ENCODE measurements around the gene SLC39A7. TPM values are rescaled to one million over a fixed set of nuclear protein-coding genes. Genes with fewer than 3 reads are reported as not detected.
A peak's percentile ranks its signal among the peaks of the same experiment; 100 is the strongest.

SLC39A7 gene
- total and polyA plus RNA-seq, 2 of the 13 experiments (the other 11 are each of a cell fraction or from before 2014, with no cell fraction given): 142 to 229 TPM

DNA sequence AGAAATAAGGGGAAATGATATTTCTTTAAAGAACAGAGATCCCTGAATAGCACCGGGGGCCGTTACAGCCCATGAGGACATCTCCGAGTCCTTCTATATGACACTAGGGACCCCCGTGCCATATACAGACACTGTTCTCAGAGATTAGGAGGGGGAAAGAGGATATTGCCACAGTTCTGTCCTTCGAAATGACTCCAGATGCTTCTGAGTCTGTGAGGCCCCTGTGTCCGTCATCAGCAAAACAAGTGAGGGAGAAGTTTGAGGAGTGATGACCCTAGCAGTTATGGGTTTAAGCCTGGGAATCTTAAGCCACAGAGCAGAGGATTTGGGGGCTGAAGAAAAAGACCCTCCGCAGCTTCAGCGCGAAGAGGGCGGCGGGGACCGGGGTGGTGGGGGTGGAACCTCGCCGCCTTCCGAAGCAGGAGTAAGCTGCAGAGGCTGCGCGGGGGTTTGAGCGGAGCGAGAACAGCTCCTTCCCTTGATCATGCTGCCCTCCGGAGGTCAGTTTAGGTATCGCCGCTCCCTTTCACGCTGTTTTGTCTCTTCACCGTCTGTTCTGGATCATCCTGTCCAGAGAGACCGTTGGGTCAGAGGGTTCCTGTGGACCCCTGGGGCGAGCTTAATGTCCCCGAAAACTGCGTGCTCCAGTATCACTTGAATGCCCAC, 47.4 kb downstream of the SLC39A7 start (continued):
- TF ChIP-seq, protein P1, sequence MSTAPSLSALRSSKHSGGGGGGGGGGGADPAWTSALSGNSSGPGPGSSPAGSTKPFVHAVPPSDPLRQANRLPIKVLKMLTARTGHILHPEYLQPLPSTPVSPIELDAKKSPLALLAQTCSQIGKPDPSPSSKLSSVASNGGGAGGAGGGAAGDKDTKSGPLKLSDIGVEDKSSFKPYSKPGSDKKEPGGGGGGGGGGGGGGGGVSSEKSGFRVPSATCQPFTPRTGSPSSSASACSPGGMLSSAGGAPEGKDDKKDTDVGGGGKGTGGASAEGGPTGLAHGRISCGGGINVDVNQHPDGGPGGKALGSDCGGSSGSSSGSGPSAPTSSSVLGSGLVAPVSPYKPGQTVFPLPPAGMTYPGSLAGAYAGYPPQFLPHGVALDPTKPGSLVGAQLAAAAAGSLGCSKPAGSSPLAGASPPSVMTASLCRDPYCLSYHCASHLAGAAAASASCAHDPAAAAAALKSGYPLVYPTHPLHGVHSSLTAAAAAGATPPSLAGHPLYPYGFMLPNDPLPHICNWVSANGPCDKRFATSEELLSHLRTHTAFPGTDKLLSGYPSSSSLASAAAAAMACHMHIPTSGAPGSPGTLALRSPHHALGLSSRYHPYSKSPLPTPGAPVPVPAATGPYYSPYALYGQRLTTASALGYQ (CRISPR knock-in tag; IDR thresholded peaks at IDR 0.05): no peak
- TF ChIP-seq SALL1 (CRISPR knock-in tag; IDR thresholded peaks at IDR 0.05): peak; percentile 65
- peak; percentile 37; the same call in 1 of the 2 replicates for TF ChIP-seq ZNF331 (CRISPR knock-in tag; IDR thresholded peaks at IDR 0.05)
- TF ChIP-seq ZNF572 (CRISPR knock-in tag; IDR thresholded peaks at IDR 0.05): no peak
- no peak; the same call in 1 of the 2 replicates for TF ChIP-seq YEATS2 (CRISPR knock-in tag; IDR thresholded peaks at IDR 0.05; ENCODE audit: borderline replicate concordance)
- TF ChIP-seq MTF2 (CRISPR knock-in tag; IDR thresholded peaks at IDR 0.05; ENCODE audit: borderline replicate concordance): no peak
- no peak for TF ChIP-seq ARNTL (CRISPR knock-in tag; IDR thresholded peaks at IDR 0.05)
- TF ChIP-seq MAFG (CRISPR knock-in tag; IDR thresholded peaks at IDR 0.05): no peak
- no peak for TF ChIP-seq ZNF382 (CRISPR knock-in tag; IDR thresholded peaks at IDR 0.05; ENCODE audit: borderline replicate concordance)
- TF ChIP-seq ZEB1 (IDR thresholded peaks at IDR 0.05; ENCODE audit: insufficient replicate concordance, low read depth): no peak
- 0 out of 2 replicates have a peak, but pooled peaks have one; percentile 21 for TF ChIP-seq TSC22D2 (CRISPR knock-in tag; IDR thresholded peaks at IDR 0.05; ENCODE audit: borderline replicate concordance)
- TF ChIP-seq AGO2 (optimal IDR thresholded peaks at IDR 0.05; ENCODE audit: low read depth, low read length): no peak
- TF ChIP-seq ZNF580 (CRISPR knock-in tag; IDR thresholded peaks at IDR 0.05; ENCODE audit: borderline replicate concordance, low read depth): no peak
- TF ChIP-seq, protein P2, sequence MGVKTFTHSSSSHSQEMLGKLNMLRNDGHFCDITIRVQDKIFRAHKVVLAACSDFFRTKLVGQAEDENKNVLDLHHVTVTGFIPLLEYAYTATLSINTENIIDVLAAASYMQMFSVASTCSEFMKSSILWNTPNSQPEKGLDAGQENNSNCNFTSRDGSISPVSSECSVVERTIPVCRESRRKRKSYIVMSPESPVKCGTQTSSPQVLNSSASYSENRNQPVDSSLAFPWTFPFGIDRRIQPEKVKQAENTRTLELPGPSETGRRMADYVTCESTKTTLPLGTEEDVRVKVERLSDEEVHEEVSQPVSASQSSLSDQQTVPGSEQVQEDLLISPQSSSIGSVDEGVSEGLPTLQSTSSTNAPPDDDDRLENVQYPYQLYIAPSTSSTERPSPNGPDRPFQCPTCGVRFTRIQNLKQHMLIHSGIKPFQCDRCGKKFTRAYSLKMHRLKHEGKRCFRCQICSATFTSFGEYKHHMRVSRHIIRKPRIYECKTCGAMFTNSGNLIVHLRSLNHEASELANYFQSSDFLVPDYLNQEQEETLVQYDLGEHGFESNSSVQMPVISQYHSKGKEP (CRISPR knock-in tag; IDR thresholded peaks at IDR 0.05): no peak
- TF ChIP-seq, protein P3, sequence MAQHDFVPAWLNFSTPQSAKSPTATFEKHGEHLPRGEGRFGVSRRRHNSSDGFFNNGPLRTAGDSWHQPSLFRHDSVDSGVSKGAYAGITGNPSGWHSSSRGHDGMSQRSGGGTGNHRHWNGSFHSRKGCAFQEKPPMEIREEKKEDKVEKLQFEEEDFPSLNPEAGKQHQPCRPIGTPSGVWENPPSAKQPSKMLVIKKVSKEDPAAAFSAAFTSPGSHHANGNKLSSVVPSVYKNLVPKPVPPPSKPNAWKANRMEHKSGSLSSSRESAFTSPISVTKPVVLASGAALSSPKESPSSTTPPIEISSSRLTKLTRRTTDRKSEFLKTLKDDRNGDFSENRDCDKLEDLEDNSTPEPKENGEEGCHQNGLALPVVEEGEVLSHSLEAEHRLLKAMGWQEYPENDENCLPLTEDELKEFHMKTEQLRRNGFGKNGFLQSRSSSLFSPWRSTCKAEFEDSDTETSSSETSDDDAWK (CRISPR knock-in tag; IDR thresholded peaks at IDR 0.05): no peak
- TF ChIP-seq HOXD1 (CRISPR knock-in tag; IDR thresholded peaks at IDR 0.05): no peak
- TF ChIP-seq NAIF1 (CRISPR knock-in tag; IDR thresholded peaks at IDR 0.05; ENCODE audit: borderline replicate concordance): no peak
- TF ChIP-seq RARA (CRISPR knock-in tag; IDR thresholded peaks at IDR 0.05): no peak; the same call in 1 of the 2 replicates
- 0 out of 2 replicates have a peak, but pooled peaks have one; percentile 11 for TF ChIP-seq HNF4G (IDR thresholded peaks at IDR 0.05; ENCODE audit: borderline replicate concordance, low read depth, low read length)
- TF ChIP-seq HNF4G (CRISPR knock-in tag; IDR thresholded peaks at IDR 0.05; ENCODE audit: borderline replicate concordance, low read depth): no peak
- 0 out of 2 replicates have a peak, but pooled peaks have one; percentile 31 for TF ChIP-seq FIP1L1 (IDR thresholded peaks at IDR 0.05; ENCODE audit: borderline replicate concordance, insufficient read depth, low read depth, low read length)
- TF ChIP-seq ZFX (CRISPR knock-in tag; IDR thresholded peaks at IDR 0.05; ENCODE audit: low read depth): no peak
